IMR-90 (cell line): ENCODE results near the gene DLD.

ENCODE experiments used
- BHLHE40 ChIP-seq: fragments of 150-350 bp; IDR thresholded peaks from 2 replicates; pipeline ENCODE4 v1.6.1; 2016; ENCODE audit warnings: mild to moderate bottlenecking, low read depth, low read length
- CTCF ChIP-seq: conservative IDR thresholded peaks from 2 replicates; pipeline ENCODE4 v1.5.1; 2012; ENCODE audit warnings: mild to moderate bottlenecking, low read depth, low read length, improper control_type of control experiment
- ELK1 ChIP-seq: fragments of 150-350 bp; IDR thresholded peaks from 2 replicates; pipeline ENCODE4 v1.6.1; 2016; ENCODE audit warnings: low read depth, mild to moderate bottlenecking, low read length, moderate library complexity, borderline replicate concordance
- MXI1 ChIP-seq: IDR thresholded peaks from 2 replicates; pipeline ENCODE4 v1.6.1; 2012; ENCODE audit warnings: low read depth, mild to moderate bottlenecking, low read length, moderate library complexity, borderline replicate concordance
- POLR2A ChIP-seq: IDR thresholded peaks from 2 replicates; pipeline ENCODE4 v1.6.1; 2012; ENCODE audit warnings: mild to moderate bottlenecking, low read depth, low read length
- RAD21 ChIP-seq: IDR thresholded peaks from 2 replicates; pipeline ENCODE4 v1.6.1; 2012; ENCODE audit warnings: low read length, improper control_type of control experiment
- RCOR1 ChIP-seq: IDR thresholded peaks from 2 replicates; pipeline ENCODE4 v1.6.1; 2012; ENCODE audit warnings: mild to moderate bottlenecking, low read length, improper control_type of control experiment; ENCODE audit not compliant: insufficient replicate concordance
- TF ChIP-seq, protein P1 (sequence below): fragments of 150-350 bp; IDR thresholded peaks from 2 replicates; pipeline ENCODE4 v1.6.1; 2017; ENCODE audit warnings: mild to moderate bottlenecking, antibody characterized with exemption, low read length, low read depth

- TF ChIP-seq, protein P1, sequence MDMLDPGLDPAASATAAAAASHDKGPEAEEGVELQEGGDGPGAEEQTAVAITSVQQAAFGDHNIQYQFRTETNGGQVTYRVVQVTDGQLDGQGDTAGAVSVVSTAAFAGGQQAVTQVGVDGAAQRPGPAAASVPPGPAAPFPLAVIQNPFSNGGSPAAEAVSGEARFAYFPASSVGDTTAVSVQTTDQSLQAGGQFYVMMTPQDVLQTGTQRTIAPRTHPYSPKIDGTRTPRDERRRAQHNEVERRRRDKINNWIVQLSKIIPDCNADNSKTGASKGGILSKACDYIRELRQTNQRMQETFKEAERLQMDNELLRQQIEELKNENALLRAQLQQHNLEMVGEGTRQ = no peak
- TF ChIP-seq RAD21 (no peak), CTCF (no peak), MXI1 (no peak), POLR2A (no peak), RCOR1 (no peak), ELK1 (no peak), BHLHE40 (no peak)
Observed at GRCh38 chr7:107874111-107874510, 16.9 kb upstream of the DLD start.
